AG20443 (cell line): ENCODE data around the gene PTPN14.

Experiments used
- DNase-seq: peaks from one replicate; pipeline ENCODE4 v3.0.0; 2012; ENCODE audit warnings: low spot score, mixed read lengths

PTPN14 gene

GRCh38 chr1:214330715-214331114, 220.7 kb downstream of the PTPN14 start:
- DNase-seq: no peak

GRCh38 chr1:214330222-214330621, 221.2 kb downstream of the PTPN14 start:
- no peak for DNase-seq

GRCh38 chr1:214329470-214330220, 221.8 kb downstream of the PTPN14 start:
- DNase-seq: no peak

GRCh38 chr1:214328770-214329469, 222.5 kb downstream of the PTPN14 start:
- peak; percentile 92 for DNase-seq

GRCh38 chr1:214327514-214327913, 223.9 kb downstream of the PTPN14 start:
- no peak for DNase-seq

- DNase-seq: no peak
Measured at GRCh38 chr1:214326406-214326805, 225.0 kb downstream of the PTPN14 start.

GRCh38 chr1:214324896-214325800, 226.3 kb downstream of the PTPN14 start:
- no peak for DNase-seq

- DNase-seq: no peak
Measured at GRCh38 chr1:214321705-214322453, 229.5 kb downstream of the PTPN14 start.

- DNase-seq: no peak
Measured at GRCh38 chr1:214319938-214320337, 231.5 kb downstream of the PTPN14 start.

- no peak for DNase-seq
Measured at GRCh38 chr1:214318956-214319736, 232.3 kb downstream of the PTPN14 start.

- DNase-seq: no peak
Measured at GRCh38 chr1:214318356-214318755, 233.0 kb downstream of the PTPN14 start.

- no peak for DNase-seq
Measured at GRCh38 chr1:214317734-214318133, 233.7 kb downstream of the PTPN14 start.

- no peak for DNase-seq
Measured at GRCh38 chr1:214317300-214317699, 234.1 kb downstream of the PTPN14 start.

GRCh38 chr1:214316593-214316992, 234.8 kb downstream of the PTPN14 start:
- no peak for DNase-seq

GRCh38 chr1:214314178-214314843, 237.1 kb downstream of the PTPN14 start:
- DNase-seq: no peak

GRCh38 chr1:214312530-214313051, 238.8 kb downstream of the PTPN14 start:
- DNase-seq: no peak

- DNase-seq: no peak
Measured at GRCh38 chr1:214310777-214311690, 240.4 kb downstream of the PTPN14 start.

GRCh38 chr1:214310010-214310409, 241.4 kb downstream of the PTPN14 start:
- peak; percentile 19 for DNase-seq

GRCh38 chr1:214306269-214306668, 245.1 kb downstream of the PTPN14 start:
- no peak for DNase-seq
